SU-DHL-6 (cell line): ENCODE results near the gene NPDC1.

ENCODE experiments used
- H2AFZ ChIP-seq: fragments of 200-600 bp; sonication (generic); 2 replicates; pipeline ENCODE4 v1.6.1; 2014; ENCODE audit warnings: low read depth, mild to moderate bottlenecking, moderate library complexity, mixed read lengths, antibody characterized with exemption, low read length; ENCODE audit not compliant: severe bottlenecking
- H3F3A ChIP-seq: fragments of 200-600 bp; shearing (Covaris generic); 2 replicates; pipeline ENCODE4 v1.6.0; 2016; ENCODE audit warnings: antibody characterized with exemption, mild to moderate bottlenecking; ENCODE audit not compliant: insufficient read depth
- H3K27ac ChIP-seq: fragments of 200-600 bp; sonication (generic); 2 replicates; pipeline ENCODE4 v1.5.1; 2016; ENCODE audit warnings: low read depth, mild to moderate bottlenecking, low read length, moderate library complexity, mixed read lengths
- H3K27me3 ChIP-seq: fragments of 200-600 bp; sonication (generic), shearing (Covaris generic); 2 replicates; pipeline ENCODE4 v1.6.0; 2014; ENCODE audit warnings: mild to moderate bottlenecking, low read length
- H3K36me3 ChIP-seq: fragments of 200-600 bp; sonication (generic); 2 replicates; pipeline ENCODE4 v1.6.1; 2014; ENCODE audit warnings: mild to moderate bottlenecking, low read length, mixed read lengths
- H3K4me2 ChIP-seq: fragments of 300-600, 200-600 bp; shearing (Covaris generic), sonication (generic); 2 replicates; pipeline ENCODE4 v1.6.0; 2014; ENCODE audit warnings: low read length, low read depth, mild to moderate bottlenecking; ENCODE audit not compliant: poor library complexity, severe bottlenecking
- H3K4me3 ChIP-seq: fragments of 200-600 bp; sonication (generic); 2 replicates; pipeline ENCODE4 v1.5.1; 2014; ENCODE audit warnings: antibody characterized with exemption, low read length, mild to moderate bottlenecking, mixed read lengths; ENCODE audit not compliant: insufficient read depth, poor library complexity, severe bottlenecking
- H3K79me2 ChIP-seq: fragments of 200-600 bp; sonication (generic); 2 replicates; pipeline ENCODE4 v1.6.1; 2014; ENCODE audit warnings: mild to moderate bottlenecking, low read length, moderate library complexity; ENCODE audit not compliant: insufficient read depth
- H3K9ac ChIP-seq: fragments of 200-600 bp; sonication (generic); 2 replicates; pipeline ENCODE4 v1.7.0; 2014; ENCODE audit warnings: mild to moderate bottlenecking, low read length
- H3K9me2 ChIP-seq: fragments of 200-600 bp; sonication (generic); replicated peaks from 2 replicates; pipeline ENCODE4 v1.6.1; 2014; ENCODE audit warnings: low read length; ENCODE audit not compliant: insufficient read depth
- H3K9me3 ChIP-seq: fragments of 200-600 bp; sonication (generic); 2 replicates; pipeline ENCODE4 v1.6.1; 2014; ENCODE audit warnings: low read length, mixed read lengths; ENCODE audit not compliant: insufficient read depth
- H4K20me1 ChIP-seq: fragments of 200-600 bp; sonication (generic); 2 replicates; pipeline ENCODE4 v1.6.1; 2014; ENCODE audit warnings: low read depth, mild to moderate bottlenecking, antibody characterized with exemption, low read length, moderate library complexity, mixed read lengths
- EZH2phosphoT487 ChIP-seq: fragments of 200-600 bp; sonication (generic), shearing (Covaris generic); conservative IDR thresholded peaks from 2 replicates; pipeline ENCODE4 v1.6.1; 2018; ENCODE audit warnings: mild to moderate bottlenecking, antibody characterized with exemption, low read length, moderate library complexity, mixed read lengths
- TF ChIP-seq, protein P1 (sequence below): fragments of 200-600 bp; sonication (generic); IDR thresholded peaks from one replicate; pipeline ENCODE4 v1.5.1; 2017; ENCODE audit warnings: antibody characterized with exemption, mild to moderate bottlenecking, low read length, moderate library complexity; ENCODE audit not compliant: insufficient read depth, poor library complexity, severe bottlenecking

NPDC1 gene

DNA sequence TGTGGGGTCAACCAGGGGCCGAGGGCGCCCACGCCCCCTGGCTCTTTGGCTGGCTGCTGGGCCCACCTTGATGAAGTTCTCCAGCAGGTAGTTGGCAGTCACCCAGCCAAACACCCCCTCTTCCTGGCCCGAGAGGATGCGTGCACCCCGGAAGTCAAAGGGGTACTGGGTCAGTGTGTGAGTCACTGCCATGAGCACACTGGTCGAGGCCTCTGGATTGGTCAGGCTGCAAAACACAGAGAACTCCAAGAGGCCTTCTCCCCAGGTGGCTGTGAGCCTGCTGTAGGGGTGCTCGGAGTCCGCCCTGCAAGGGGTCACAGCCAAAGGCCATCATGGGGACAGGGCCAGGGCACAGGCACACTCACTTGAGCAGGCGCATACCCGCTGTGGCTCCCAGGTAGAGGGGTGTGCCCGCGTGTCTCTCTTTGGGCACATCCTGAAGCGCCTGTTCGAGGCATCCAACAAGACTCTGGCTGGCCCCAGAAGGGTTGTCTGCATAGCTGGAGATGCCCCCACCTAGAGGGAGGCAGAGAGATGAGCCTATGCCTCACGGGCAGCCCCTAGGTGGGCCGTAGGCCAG is 5.3 kb upstream of the NPDC1 start:
- H3K27me3 ChIP-seq: no peaks in the 10 kb centered on the region
- H3F3A ChIP-seq: no peaks in the 10 kb centered on the region
- no peaks in the 10 kb centered on the region for H3K9me3 ChIP-seq
- H2AFZ ChIP-seq: no peak overlapping the region
- no peak for TF ChIP-seq EZH2phosphoT487
- TF ChIP-seq, protein P1, sequence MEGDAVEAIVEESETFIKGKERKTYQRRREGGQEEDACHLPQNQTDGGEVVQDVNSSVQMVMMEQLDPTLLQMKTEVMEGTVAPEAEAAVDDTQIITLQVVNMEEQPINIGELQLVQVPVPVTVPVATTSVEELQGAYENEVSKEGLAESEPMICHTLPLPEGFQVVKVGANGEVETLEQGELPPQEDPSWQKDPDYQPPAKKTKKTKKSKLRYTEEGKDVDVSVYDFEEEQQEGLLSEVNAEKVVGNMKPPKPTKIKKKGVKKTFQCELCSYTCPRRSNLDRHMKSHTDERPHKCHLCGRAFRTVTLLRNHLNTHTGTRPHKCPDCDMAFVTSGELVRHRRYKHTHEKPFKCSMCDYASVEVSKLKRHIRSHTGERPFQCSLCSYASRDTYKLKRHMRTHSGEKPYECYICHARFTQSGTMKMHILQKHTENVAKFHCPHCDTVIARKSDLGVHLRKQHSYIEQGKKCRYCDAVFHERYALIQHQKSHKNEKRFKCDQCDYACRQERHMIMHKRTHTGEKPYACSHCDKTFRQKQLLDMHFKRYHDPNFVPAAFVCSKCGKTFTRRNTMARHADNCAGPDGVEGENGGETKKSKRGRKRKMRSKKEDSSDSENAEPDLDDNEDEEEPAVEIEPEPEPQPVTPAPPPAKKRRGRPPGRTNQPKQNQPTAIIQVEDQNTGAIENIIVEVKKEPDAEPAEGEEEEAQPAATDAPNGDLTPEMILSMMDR: no peak
- no peak overlapping the region for H3K27ac ChIP-seq
- no peaks in the 10 kb centered on the region for H3K79me2 ChIP-seq
- H3K36me3 ChIP-seq: no peaks in the 10 kb centered on the region
- no peaks in the 10 kb centered on the region for H4K20me1 ChIP-seq
- H3K4me3 ChIP-seq: no peak overlapping the region
- no peak overlapping the region for H3K9ac ChIP-seq
- H3K9me2 ChIP-seq: no peaks in the 10 kb centered on the region
- H3K4me2 ChIP-seq: no peak overlapping the region

DNA sequence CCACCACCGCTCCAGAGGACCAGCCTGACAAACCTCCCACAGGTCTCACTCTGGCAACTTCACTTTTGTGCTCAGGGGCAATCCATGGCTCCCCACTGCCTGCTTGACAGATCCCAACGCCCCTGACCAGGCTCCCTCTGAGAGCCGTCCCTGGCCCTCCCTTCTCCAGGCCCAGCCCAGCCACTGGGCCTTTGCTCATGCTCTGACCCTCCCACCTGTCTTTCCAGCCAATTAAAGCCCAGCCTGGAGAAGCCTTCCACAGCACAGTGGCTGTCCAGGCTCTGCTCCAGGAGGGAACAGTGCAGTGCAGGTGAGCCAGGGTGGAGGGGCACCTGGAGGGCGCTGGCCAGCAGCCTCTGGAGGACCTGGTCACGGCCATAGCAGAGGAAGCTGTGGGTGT is 4.6 kb upstream of the NPDC1 start:
- Histone ChIP-seq H3F3A (no peaks in the 10 kb centered on the region), H3K9ac (no peak overlapping the region), H2AFZ (no peak overlapping the region), H3K79me2 (no peaks in the 10 kb centered on the region), H4K20me1 (no peaks in the 10 kb centered on the region), H3K9me2 (no peaks in the 10 kb centered on the region), H3K4me3 (no peak overlapping the region), H3K36me3 (no peaks in the 10 kb centered on the region), H3K27me3 (no peaks in the 10 kb centered on the region), H3K4me2 (no peak overlapping the region), H3K27ac (no peak overlapping the region), H3K9me3 (no peaks in the 10 kb centered on the region)
- TF ChIP-seq, protein P1: no peak
- no peak for TF ChIP-seq EZH2phosphoT487

DNA sequence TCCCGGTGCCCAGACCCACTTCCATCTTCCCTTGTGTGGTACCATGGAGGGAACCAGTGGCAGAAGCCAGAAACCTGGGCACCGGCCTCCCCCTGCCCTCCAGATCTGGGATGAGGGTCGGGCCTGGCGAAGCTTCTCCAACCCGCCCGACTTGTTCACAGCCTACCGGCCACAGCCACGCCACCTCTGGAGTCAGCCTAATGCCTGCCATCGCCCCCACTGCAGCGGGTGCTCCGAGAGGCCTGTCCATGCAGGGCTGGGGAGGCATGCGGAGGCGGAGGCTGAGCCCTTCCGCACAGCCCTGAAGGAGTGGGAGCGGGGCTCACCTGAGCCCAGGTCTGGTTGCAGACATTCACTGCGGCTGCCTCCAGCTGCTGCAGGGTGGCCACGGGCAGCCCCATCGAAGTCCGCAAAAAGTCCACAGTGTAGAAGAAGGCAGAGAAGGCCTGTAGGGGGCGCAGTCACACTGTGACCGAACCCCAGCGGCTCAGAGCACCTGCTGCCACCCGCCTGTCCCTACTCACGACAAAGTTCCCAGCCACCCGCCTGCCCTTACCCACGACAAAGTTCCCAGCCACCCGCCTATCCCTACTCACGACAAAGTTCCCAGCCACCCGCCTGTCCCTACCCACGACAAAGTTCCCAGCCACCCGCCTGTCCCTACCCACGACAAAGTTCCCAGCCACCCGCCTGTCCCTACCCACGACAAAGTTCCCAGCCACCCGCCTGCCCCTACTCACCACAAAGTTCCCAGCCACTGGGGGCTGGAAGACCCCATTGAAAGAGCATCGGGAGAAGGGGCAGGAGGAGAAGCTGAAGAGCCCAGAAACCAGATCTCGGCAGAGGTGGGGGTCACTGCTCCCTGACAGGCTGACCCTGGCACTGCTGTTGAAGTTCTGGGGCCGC is 3.8 kb upstream of the NPDC1 start:
- Histone ChIP-seq H3K36me3 (no peaks in the 10 kb centered on the region), H3K27ac (no peak overlapping the region), H2AFZ (no peak overlapping the region), H3K27me3 (no peaks in the 10 kb centered on the region), H3K4me2 (no peak overlapping the region), H3K9me3 (no peaks in the 10 kb centered on the region), H3K79me2 (no peaks in the 10 kb centered on the region), H3F3A (no peaks in the 10 kb centered on the region), H3K9ac (no peak overlapping the region), H4K20me1 (no peaks in the 10 kb centered on the region), H3K9me2 (no peaks in the 10 kb centered on the region), H3K4me3 (no peak overlapping the region)
- TF ChIP-seq, protein P1: no peak
- 0 out of 2 replicates have a peak, but pooled peaks have one; percentile 35 for TF ChIP-seq EZH2phosphoT487
